NCI-H2196 treated with DMSO at 0.1 percent for 48 hours (cell line): ENCODE data around the gene MVB12B.

Experiments
- DNase-seq: peaks from one replicate; lab custom pipeline; 2025; ENCODE audit not compliant: unreplicated experiment; lab: John Stamatoyannopoulos, UW

Gene MVB12B

DNA sequence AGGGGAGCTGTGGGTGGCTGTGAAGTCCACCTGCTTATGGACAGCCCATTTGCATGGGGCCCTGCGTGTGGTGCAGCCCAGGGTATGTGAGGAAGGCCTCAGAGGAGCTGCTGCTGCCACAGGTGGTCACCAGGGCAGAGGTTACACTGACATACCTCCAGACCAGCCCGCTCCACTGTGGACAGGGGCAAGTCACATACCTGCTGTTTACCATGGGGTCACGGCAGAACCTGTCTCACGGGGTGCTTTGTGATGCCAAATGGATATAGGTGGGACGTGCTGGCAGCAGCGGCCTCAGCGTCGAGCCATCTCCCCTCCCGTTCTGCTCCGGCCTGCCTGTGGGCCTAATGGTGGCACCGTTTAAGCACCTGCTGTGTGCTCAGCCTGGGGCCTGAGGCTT, 159.6 kb downstream of the MVB12B start:
- DNase-seq = no peak

DNA sequence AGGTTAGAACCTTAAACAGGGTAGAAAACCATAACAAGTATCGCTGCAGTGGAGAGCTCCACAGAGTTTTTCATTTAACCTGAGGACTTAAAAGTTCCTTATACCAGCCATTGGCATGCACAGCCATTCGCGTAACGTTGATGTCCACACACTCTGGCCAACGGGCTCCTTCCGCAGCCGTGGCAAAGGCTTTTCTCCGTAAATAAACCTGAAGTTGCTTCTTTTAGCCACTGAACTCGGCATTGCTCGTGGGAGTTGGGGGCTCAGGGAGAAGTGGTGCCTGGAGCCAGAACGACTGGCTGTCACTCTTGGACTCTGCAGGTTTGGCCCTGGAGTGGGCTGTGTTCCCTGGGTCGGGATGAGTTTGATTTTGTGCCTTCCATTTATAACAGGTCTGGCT, 161.2 kb downstream of the MVB12B start:
- DNase-seq = no peak

DNA sequence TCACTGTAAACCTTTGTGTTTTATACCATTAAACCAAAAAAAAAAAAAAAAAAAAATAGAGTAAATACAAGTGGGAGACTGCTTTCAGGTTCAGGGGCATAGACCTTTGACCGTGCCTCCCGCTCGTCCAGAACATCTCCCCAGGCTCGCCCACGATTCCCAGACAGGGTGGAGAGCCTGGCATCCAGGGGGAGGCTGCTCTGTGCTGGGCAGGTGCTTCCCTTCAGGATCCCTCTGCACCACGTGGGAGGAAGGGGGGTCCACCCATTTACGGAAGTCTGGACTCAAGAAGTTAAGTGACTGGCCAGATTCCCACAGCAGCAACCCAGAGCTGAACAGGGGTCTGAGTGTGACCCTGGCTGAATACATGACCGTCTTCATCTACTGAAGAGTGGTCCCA, 161.7 kb downstream of the MVB12B start:
- DNase-seq = no peak

DNA sequence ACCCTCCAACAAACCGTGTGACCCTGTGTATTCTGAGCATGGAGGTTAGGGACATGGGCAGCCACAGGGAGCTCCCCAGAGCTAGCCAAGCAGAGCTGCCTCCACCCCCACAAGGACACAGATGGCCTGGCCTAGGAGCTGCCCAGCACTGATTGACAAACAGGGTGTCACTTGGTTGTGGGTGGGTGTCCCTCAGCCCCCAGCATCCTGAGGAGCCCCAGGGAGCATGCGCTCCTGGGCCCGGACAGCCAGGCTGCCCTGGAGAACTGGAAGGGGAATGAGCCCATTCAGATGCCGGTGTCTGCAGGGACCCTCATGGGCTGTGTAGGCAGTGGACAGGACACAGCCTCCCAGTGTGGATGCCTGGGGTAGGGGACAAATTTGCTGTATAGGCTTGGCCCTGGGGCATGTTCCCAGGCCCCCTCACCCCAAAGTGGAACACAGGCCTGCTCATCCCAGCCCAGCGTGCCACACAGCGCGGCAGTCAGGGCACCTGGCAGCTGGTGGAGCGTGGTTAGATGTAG, 162.3 kb downstream of the MVB12B start:
- DNase-seq = no peak

DNA sequence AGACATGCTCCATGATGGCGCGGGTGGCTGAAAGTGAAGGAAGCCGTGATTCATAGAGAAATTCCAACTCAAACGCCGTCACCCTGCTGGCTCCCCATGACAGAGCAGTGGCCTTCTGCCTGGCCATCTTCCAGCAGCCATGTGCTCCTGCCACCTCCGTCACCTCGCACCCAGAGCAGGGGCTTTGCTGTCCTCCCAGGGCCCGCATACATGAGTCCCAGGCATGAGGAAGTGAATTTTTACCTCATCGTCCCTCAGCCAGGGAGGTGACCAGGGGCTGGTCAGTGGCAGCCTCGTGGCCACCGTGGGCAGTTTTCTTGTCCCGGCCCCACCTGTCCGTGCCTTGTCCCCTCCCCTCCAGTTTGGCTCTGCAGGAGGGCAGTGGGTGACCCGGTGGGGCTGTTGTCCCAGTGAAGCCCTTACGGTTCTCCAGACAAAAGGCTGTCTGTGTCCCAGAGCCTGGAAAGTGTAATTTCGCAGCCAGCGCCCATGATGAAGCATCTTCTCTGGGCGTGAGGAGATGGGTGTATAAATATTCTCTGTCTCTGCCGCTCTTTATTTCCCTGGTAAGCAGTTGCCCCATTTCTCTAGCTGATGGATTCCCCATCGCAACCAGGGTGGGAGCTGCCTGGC, 163.1 kb downstream of the MVB12B start:
- DNase-seq = no peak

DNA sequence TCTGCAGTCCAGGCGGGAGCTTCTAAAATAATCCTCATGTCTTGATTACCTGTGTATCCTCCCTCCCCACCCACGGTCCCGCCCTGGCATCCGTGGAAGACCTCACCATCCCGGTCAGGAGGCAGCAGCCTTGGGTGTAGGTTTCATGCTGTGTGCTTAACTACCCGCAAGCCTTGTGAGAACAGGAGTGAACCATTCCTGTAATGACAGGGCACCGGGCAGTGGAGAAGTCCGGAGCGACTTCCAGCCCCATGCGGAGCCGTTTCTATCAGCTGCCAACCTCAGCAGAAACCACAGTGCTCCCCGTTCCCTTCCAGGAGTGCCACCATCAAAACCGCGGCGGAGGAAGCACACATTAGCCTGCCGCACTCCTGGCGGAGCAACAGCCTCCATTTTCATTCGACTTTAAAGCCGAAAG, 163.6 kb downstream of the MVB12B start:
- DNase-seq = no peak

DNA sequence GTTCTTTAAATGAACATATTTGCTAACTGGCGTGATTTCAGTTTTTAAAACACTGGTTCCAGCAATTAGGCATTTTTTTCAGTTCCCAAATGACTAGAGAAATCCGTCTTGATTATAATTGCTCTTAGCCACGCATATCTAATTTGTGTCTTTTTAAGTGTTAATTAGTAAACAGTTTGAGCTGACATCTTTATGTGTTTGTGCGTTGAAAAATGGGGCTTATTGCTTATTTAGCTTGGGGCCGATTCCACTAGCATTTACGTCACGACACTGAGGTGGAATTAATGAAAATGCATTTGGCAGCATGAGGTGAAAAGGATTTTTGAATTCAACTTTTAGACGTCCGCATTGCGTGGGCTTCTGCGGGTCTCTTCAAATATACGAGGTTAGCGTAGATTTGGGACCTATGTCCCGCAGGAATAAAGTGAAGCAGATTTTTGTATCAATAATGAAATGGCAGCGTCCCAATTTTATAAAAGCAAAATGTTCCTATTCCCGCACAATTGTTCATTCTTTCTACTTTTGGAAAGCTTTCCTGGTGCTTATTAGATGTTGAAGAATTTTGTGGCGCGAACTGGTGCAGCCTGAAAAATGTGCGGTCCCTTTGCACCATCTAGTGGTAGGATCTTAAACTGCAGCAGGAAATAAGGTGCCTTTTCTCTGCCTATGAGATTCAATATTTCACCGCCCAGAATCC, 164.4 kb downstream of the MVB12B start:
- DNase-seq = peak; percentile 28

DNA sequence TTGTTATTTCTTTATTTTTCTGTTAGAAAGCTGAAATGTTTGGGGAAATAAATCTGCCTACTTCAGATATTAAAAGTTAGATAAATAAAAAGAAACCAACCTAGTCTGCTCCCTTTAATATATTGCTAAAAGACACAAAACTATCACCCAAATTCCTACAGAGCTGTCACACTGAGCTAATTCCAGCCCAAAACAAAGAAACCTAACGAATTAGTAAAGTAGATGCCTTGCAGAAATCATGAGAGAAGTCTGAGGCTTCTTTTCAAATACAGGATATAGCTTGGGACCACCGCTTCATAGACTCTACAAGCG, 164.9 kb downstream of the MVB12B start:
- DNase-seq = no peak

DNA sequence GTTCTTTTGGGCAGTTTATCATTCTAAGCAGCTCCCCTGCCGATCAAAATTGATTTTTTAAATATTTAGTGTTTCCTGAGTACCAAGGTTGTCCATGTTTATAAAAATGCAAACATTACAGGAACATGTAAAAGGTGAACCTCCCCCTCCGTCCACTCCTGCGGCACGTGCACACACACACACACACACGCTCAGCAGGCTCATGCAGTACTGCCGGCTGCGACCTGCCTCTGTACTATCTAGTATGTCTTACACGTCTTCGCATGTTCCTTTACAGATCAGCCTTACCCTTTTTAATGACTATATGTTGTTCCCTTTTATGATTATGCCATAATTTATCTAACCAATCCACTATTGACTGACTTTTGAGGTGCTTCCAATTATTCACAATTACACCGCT, 165.3 kb downstream of the MVB12B start:
- no peak for DNase-seq

DNA sequence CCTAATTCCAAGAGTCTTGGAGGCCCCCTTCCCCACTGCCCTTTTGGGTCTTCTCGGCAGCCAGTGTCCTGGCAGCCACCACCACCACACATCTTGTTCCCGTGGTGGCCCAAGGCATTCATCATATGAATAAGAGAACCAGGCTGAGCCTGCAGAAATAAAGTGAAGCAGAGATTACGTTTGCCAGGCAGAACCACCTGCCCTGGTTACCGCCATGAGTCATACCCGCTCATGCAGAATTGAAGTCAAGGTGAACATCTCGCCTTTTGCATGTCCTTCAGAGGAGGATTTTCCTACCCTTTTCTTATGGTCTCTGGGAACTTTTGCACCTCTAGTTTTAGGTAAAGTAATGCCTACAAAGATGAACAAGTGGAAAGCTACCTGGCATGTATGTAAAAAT, 167.6 kb downstream of the MVB12B start:
- no peak for DNase-seq

DNA sequence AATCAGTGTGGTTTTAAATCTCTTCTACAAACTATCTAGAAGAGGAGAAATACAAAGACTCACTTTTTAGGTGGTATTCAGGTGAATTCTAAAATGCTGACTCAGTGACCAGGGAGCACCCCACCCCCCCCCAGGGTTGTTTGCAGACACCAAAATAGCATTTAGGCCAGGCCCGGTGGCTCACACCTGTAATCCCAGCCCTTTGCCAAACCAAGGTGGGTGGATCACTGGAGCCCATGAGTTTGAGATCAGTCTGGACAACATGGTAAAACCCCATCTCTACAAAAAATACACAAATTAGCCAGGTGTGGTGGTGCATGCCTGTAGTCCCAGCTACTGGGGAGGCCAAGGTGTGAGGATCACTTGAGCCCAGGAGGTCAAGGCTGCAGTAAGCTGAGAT, 168.1 kb downstream of the MVB12B start:
- no peak for DNase-seq

DNA sequence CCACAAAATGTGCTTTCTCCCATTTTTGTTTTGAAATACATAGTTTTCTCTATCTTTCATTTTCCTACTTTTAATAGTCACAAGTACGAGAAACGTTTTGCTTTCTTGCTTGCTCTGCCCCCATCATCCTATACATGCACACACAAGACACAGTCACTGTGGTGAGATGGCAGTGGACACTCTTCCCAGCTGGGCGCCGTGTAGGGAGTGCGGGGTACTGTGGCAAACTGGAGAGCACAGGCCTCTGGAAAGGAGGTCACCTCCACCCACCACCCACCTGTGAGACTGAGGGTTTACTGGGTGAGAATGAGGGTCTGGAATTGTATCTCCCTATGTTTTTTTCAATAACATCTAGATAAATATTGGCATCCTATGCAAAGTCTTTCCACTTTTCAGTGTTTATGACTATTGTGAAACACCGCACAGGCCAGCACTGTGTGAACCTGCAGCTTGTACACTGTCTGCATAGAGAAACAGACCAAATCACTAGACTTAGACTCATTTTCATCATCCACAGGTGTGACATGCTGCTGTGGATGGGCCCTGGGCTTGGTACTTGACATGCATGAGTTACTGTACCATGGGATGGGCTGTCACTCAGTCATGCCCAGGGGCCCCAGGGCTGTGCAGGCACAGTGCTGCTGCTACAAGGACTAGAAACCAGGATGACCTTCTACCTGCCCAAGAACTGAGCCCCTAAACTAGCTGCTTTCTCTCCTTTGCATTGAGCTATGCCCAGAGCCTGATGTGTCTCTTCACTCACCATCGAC, 169.0 kb downstream of the MVB12B start:
- no peak for DNase-seq

DNA sequence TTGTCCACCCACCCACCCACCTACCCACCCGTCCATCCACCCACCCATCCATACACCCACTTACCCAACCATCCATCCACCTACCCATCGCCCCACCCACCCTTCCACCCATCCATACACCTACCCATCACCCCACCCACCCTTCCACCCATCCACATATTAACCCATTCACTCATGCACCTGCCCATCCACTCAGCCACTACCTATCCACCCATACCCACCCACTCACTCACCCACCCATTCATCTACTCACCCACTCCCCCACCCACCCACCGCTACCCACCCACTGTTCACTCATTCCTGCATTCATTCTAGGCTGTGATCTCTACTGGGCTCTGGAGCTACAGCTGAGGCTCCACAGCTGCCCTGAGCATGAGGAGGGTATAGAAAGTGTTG, 169.6 kb downstream of the MVB12B start:
- no peak for DNase-seq

DNA sequence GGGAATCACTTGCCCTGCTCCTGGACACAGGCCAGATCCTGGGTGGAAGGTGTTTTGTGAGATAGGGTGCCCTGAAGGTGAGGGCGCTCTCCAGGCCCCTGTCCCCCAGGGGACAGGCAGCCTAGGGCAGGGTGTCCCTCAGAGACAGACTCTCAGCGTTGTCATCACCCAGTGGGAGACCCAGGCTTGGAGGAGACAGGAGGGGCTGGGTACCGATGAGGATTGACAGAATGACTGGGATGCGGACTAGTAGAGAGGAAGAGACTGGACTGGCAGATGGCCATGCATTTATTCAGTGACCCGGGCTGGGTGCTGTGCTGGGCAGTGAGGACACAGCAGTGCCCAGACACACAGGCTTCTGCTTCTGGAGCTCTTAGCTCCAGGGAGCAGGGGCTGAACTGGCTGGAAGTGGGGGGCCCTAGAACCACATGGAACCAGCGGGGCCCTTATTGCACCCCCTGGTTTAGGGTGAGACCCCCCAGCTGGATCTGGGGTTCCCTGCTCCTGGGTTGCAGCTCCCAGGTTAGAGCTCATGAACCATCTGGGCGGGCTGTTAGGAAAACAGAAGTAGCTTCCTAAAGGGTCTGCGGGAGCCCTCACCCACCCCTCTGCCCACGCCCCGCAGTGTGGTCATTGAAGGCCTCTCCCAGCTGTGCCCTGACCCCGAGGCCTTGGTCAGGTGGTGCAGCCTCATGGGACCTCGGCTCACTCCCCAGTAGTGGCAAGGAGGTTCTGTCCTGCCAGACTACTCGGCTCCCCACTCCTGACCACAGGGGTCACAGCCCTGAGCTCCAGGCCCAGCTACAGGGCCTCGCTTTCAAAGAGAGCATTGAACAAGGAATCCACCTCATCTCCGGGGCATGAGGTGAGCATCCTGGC, 170.4 kb downstream of the MVB12B start:
- DNase-seq = no peak

DNA sequence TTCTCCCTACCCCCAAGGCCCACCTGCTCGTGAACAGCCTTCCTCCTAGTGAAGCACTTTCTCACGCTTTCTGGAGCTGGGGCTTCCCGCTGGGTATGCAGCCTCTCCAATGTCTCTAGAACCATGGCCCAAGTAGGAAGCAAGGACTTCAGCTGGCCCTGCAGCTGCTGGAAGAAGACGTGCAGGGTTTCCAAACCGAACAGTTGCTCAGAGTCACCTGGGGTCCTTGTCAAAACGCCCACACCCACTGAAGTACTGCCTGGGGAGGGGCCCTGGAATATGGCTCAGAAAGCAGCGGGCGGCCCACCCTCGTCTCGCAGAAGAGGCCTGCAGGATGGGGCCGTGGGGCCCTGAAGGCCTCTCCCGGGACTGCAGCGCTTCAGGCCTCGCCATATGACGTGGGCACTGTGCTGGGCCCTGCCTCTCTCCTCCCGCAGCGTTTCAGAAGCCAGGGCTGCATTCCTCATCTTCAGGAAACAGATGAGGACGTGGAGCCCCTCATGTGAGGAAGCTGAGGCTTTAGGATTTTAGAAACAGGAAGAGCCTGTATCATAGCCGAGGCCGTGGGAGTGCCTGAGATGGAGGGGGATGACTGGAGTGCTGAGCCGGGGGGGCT, 171.1 kb downstream of the MVB12B start:
- DNase-seq = no peak

DNA sequence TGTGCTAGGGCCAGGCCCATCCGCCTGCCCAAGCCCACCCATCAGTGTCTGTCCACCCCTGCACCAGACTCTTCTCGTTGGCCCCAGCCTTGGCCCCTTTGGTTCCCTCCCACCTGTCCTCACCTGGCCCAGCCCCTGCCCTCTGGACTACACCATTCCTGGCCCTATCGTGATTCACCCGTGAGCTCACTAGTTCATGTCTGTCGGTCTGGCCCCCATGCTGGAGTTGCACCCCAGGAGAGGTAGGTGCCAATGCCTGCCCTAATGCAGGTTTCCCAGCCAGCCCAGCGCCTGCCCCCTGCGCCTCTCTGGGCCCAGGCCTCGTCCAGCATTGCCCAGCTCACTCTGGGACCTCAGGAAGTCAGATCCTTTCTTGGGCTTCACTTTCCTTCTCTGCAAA, 171.7 kb downstream of the MVB12B start:
- no peak for DNase-seq

DNA sequence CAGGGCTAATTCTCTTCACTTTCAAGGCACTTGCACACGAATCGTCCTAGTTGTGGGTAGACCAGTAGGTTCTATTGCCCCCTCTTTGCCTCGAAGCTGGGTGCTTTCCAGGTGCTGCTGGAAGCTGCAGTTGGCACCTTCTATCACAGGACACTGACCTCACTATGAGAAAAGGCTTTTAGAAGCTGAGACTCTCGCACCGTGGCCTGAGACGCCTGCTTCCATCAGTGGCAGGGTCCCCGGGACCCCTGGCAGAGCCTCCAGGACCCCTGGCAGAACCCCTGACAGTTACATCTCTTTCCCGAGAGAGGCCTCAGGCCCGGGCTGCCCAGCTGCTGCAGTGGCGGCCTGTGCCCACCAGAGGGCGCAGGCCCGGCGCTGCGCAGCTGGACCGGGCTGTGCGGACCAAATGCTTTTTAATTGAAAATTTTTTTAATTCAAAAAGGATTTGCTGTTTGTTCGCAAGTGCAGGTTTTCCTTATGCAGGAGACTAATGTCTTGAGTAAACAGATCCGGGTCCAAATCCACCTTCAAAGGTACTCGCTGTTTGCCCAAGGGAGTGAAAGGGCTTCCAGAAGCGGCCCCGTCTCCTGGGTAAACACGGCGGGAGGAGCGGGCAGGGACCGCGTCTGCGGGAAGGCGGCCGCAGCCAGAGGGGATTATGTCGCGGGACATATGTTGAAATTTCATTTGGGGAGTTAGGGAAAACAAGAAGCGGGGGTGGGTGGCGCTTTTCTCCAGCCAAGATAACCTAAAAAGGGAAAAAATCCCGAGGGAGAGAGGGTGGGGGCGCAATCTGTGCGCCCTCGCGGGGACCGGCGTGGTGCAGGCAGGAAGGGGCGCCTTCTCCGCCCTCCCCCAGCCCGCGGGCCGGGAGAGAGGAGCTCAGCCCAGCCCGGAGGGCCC, 172.6 kb downstream of the MVB12B start:
- DNase-seq = no peak

DNA sequence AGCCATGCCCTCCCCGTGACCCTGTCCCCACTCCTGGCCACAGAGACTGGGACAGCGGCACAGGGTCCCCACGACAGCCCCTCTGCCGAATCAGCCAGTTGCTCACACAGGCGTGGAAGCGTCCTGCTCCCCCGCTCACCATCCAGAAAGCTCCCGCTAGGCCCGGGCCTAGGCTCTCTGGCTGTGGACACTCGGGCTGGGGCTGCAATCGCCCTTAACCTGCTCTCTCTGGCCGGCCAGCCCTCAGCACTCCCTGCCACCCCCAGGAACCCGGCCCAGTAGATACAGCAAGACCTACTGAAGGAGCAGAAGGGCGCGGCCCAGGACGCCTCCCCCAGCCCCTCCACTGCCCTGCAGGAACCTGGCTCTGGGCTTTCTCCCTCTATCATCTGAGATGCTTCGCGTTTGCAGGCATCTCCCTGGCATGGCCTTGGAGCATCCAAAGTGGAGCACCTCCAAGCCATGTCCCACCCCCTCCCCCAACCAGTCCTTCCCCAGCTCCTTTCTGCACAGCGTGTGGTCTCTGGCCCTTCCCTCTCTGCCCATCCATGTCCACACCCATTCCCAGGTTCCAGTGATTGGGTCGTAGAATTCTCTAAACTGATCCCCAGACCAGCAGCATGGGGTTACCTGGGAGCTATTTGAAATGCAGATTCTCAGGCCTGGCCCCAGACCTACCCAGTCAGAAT, 173.4 kb downstream of the MVB12B start:
- no peak for DNase-seq
